DOHH2 (cell line): ENCODE data around the gene PTPN18.

ENCODE experiments used
- EZH2phosphoT487 ChIP-seq: fragments of 200-600 bp; sonication (generic); IDR thresholded peaks from 2 replicates; pipeline ENCODE4 v1.6.1; 2017; ENCODE audit warnings: borderline replicate concordance, mild to moderate bottlenecking, antibody characterized with exemption, low read length, moderate library complexity, mixed read lengths
- TF ChIP-seq, protein P1 (sequence below): fragments of 200-600 bp; sonication (generic); IDR thresholded peaks from one replicate; pipeline ENCODE4 v1.5.1; 2014; ENCODE audit warnings: antibody characterized with exemption, mild to moderate bottlenecking, low read depth, low read length; ENCODE audit not compliant: poor library complexity, severe bottlenecking

DNA sequence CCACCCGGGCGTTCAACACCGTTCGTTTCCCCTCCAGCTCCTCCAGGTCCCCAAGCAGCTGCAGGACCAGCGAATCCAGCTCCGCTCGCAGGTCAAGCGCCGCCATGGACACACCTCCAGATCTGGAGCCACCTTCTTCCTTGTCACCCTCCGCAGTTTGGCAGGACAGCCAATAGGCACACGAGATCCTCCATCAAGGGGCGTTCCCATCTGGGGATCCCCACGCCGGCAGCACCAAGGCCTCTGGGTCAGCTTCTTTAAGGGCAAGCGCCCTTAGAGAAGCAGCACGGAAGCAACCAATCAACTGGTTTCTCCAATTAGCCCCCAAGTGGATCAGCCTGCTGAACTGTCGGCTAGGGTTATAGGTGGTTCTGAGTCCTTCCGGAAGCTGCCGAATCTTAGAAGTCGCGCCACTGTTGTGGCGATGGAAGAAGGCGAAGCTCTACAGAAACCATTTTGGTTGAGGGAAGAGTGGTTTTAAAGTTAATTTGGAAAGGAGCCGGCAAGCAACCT lies 13.8 kb upstream of the PTPN18 start:
- TF ChIP-seq, protein P1, sequence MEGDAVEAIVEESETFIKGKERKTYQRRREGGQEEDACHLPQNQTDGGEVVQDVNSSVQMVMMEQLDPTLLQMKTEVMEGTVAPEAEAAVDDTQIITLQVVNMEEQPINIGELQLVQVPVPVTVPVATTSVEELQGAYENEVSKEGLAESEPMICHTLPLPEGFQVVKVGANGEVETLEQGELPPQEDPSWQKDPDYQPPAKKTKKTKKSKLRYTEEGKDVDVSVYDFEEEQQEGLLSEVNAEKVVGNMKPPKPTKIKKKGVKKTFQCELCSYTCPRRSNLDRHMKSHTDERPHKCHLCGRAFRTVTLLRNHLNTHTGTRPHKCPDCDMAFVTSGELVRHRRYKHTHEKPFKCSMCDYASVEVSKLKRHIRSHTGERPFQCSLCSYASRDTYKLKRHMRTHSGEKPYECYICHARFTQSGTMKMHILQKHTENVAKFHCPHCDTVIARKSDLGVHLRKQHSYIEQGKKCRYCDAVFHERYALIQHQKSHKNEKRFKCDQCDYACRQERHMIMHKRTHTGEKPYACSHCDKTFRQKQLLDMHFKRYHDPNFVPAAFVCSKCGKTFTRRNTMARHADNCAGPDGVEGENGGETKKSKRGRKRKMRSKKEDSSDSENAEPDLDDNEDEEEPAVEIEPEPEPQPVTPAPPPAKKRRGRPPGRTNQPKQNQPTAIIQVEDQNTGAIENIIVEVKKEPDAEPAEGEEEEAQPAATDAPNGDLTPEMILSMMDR = no peak
- TF ChIP-seq EZH2phosphoT487 = no peak
